ENCODE measurements around the gene CATSPER1.

DNA sequence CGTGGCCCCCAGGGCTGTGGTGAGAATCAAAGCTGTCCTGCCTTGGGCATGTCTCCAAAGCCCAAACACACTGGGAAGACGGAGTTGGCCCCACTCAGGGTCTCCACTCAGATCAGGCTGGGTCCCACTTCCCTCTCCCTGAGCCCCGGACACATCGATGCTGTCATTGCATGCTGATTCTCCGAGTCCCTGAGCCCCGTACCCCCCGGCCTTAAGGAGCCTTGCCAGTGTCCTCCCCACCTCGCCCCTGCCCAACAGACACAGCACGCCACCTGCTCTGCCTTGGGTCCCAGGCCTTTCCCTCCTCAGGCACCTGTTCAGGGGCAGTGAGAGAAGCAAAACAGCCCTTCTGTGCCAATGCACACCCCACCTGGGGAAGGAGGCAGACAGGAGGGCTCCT is 38.9 kb downstream of the CATSPER1 start:
- TF ChIP-seq, protein P1, sequence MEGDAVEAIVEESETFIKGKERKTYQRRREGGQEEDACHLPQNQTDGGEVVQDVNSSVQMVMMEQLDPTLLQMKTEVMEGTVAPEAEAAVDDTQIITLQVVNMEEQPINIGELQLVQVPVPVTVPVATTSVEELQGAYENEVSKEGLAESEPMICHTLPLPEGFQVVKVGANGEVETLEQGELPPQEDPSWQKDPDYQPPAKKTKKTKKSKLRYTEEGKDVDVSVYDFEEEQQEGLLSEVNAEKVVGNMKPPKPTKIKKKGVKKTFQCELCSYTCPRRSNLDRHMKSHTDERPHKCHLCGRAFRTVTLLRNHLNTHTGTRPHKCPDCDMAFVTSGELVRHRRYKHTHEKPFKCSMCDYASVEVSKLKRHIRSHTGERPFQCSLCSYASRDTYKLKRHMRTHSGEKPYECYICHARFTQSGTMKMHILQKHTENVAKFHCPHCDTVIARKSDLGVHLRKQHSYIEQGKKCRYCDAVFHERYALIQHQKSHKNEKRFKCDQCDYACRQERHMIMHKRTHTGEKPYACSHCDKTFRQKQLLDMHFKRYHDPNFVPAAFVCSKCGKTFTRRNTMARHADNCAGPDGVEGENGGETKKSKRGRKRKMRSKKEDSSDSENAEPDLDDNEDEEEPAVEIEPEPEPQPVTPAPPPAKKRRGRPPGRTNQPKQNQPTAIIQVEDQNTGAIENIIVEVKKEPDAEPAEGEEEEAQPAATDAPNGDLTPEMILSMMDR (IDR thresholded peaks at IDR 0.05; ENCODE audit: insufficient read depth, low read length), result no peak
- TF ChIP-seq POLR2AphosphoS5 (IDR thresholded peaks at IDR 0.05; ENCODE audit: low read depth) (no peak), GABPA (IDR thresholded peaks at IDR 0.05; ENCODE audit: low read depth) (no peak), REST (IDR thresholded peaks at IDR 0.05; ENCODE audit: insufficient replicate concordance, low read depth) (no peak)
